NCI-H1092 treated with DMSO at 0.1 percent for 48 hours (cell line): ENCODE data around the gene KLHL30.
"Not testable (repeated sequence)": the region's sequence is repeated elsewhere in the genome, so short reads cannot be mapped to it uniquely, and the experiment has no call there.

ENCODE experiments used
- DNase-seq: peaks from one replicate; lab custom pipeline; 2025; lab: John Stamatoyannopoulos, UW

KLHL30 gene

GRCh38 chr2:238161291-238162051 lies 23.0 kb downstream of the KLHL30 start:
- no peak for DNase-seq

GRCh38 chr2:238162251-238162845 lies 23.9 kb downstream of the KLHL30 start:
- no peak for DNase-seq

GRCh38 chr2:238162846-238163441 lies 24.5 kb downstream of the KLHL30 start:
- no peak for DNase-seq

GRCh38 chr2:238163481-238164198 lies 25.2 kb downstream of the KLHL30 start:
- no peak for DNase-seq

GRCh38 chr2:238164906-238165287 lies 26.4 kb downstream of the KLHL30 start:
- DNase-seq: no peak

GRCh38 chr2:238165288-238165921 lies 26.9 kb downstream of the KLHL30 start:
- no peak for DNase-seq

GRCh38 chr2:238166391-238167343 lies 28.2 kb downstream of the KLHL30 start:
- DNase-seq: no peak

GRCh38 chr2:238167344-238167715 lies 28.9 kb downstream of the KLHL30 start:
- no peak for DNase-seq

- DNase-seq: no peak
Observed at GRCh38 chr2:238167761-238168160, 29.3 kb downstream of the KLHL30 start.

- no peak for DNase-seq
Observed at GRCh38 chr2:238168196-238169047, 30.0 kb downstream of the KLHL30 start.

- DNase-seq: no peak
Observed at GRCh38 chr2:238169048-238169707, 30.7 kb downstream of the KLHL30 start.

- no peak for DNase-seq
Observed at GRCh38 chr2:238169708-238170251, 31.3 kb downstream of the KLHL30 start.

- DNase-seq: no peak
Observed at GRCh38 chr2:238170386-238171071, 32.1 kb downstream of the KLHL30 start.

- not testable (repeated sequence) for DNase-seq
Observed at GRCh38 chr2:238171072-238171431, 32.6 kb downstream of the KLHL30 start.

GRCh38 chr2:238171575-238172187 lies 33.2 kb downstream of the KLHL30 start:
- no peak for DNase-seq

- DNase-seq: no peak
Observed at GRCh38 chr2:238172439-238172838, 34.0 kb downstream of the KLHL30 start.

GRCh38 chr2:238173692-238174091 lies 35.2 kb downstream of the KLHL30 start:
- DNase-seq: no peak

- no peak for DNase-seq
Observed at GRCh38 chr2:238174291-238174690, 35.8 kb downstream of the KLHL30 start.
